T follicular helper cell (primary cell): ENCODE results near the gene C1orf52.

ENCODE experiments used
- DNase-seq: peaks from one replicate; pipeline ENCODE4 v3.0.0-alpha.2; 2020; ENCODE audit warnings: low read depth
- total RNA-seq, 2 experiments: gene quantifications; one replicate each; lab custom pipeline; 2026; lab: John Stamatoyannopoulos, UW

C1orf52 gene
- 30.5 to 32.8 reads per million in 2 experiments for total RNA-seq

- peak; percentile 94 for DNase-seq
Measured at GRCh38 chr1:85259118-85259911, at the start of gene C1orf52. C1orf52 (minus strand) TSS chr1:85259662; CDS start chr1:85259633, 29 bp downstream.

GRCh38 chr1:85308833-85309350 lies 49.4 kb upstream of the C1orf52 start:
- DNase-seq, result no peak

GRCh38 chr1:85307987-85308832 lies 48.7 kb upstream of the C1orf52 start:
- peak; percentile 39 for DNase-seq

GRCh38 chr1:85306236-85306635 lies 46.8 kb upstream of the C1orf52 start:
- DNase-seq, result no peak

GRCh38 chr1:85303440-85304162 lies 44.1 kb upstream of the C1orf52 start:
- no peak for DNase-seq

- no peak for DNase-seq
Measured at GRCh38 chr1:85300140-85300539, 40.7 kb upstream of the C1orf52 start.

GRCh38 chr1:85297855-85298629 lies 38.6 kb upstream of the C1orf52 start:
- no peak for DNase-seq

- no peak for DNase-seq
Measured at GRCh38 chr1:85297538-85297854, 38.0 kb upstream of the C1orf52 start.

GRCh38 chr1:85296980-85297379 lies 37.5 kb upstream of the C1orf52 start:
- DNase-seq, result no peak

GRCh38 chr1:85295654-85296053 lies 36.2 kb upstream of the C1orf52 start:
- no peak for DNase-seq

- no peak for DNase-seq
Measured at GRCh38 chr1:85295006-85295431, 35.6 kb upstream of the C1orf52 start.

- DNase-seq, result no peak
Measured at GRCh38 chr1:85290826-85291225, 31.4 kb upstream of the C1orf52 start.

- no peak for DNase-seq
Measured at GRCh38 chr1:85289848-85290335, 30.4 kb upstream of the C1orf52 start.

- no peak for DNase-seq
Measured at GRCh38 chr1:85289207-85289847, 29.9 kb upstream of the C1orf52 start.

GRCh38 chr1:85284202-85284601 lies 24.7 kb upstream of the C1orf52 start:
- DNase-seq, result no peak

- DNase-seq, result no peak
Measured at GRCh38 chr1:85283475-85284199, 24.2 kb upstream of the C1orf52 start.

GRCh38 chr1:85282424-85282823 lies 23.0 kb upstream of the C1orf52 start:
- no peak for DNase-seq

GRCh38 chr1:85280636-85281035 lies 21.2 kb upstream of the C1orf52 start:
- no peak for DNase-seq

GRCh38 chr1:85279458-85280080 lies 20.1 kb upstream of the C1orf52 start:
- DNase-seq, result no peak
